ENCODE data around the gene ACTN2. TPM values are rescaled to one million over a fixed set of nuclear protein-coding genes. Genes with fewer than 3 reads are reported as not detected.

Gene ACTN2
- total and polyA plus RNA-seq, 2 experiments from 2014 or later, result 0.17 to 0.57 TPM

DNA sequence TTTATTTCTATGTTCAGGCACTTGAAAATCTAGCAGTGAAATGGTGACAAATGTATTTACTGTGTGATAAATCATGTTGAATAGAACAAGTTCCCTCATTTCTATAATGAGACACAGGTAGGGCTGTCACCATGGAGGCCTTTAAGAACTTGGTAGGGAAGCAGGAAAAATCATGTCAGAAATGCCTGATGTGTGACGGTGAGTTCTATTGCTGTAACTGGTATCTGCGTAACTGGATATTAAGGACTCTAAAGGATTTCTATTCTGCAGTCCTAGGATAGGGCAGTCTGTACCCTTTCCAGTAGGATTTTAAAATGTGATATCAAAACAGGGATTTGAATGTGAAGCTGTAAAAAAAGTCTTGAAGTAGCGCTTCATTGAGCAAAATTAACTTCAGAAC, 15.5 kb downstream of the ACTN2 start:
- Histone ChIP-seq H3K9me2 (replicated peaks; ENCODE audit: insufficient read depth) (no peaks in the 10 kb centered on the region), H3K4me1 (ENCODE audit: insufficient read depth) (no peaks in the 10 kb centered on the region), H4K20me1 (ENCODE audit: insufficient read depth, poor library complexity, severe bottlenecking) (no peaks in the 10 kb centered on the region), H2AFZ (no peak overlapping the region), H3K9me3 (ENCODE audit: low read depth) (no peaks in the 10 kb centered on the region), H3K36me3 (replicated peaks; ENCODE audit: insufficient read depth, low read depth) (no peaks in the 10 kb centered on the region), H3K4me3 (no peak overlapping the region), H3K4me2 (no peak overlapping the region), H3K27me3 (no peaks in the 10 kb centered on the region), H3K79me2 (no peaks in the 10 kb centered on the region), H3K27ac (no peak overlapping the region)
- no peak for DNase-seq (ENCODE audit: low spot score)
- no peak for TF ChIP-seq EZH2 (IDR thresholded peaks at IDR 0.05; ENCODE audit: borderline replicate concordance)
- TF ChIP-seq, protein P1, sequence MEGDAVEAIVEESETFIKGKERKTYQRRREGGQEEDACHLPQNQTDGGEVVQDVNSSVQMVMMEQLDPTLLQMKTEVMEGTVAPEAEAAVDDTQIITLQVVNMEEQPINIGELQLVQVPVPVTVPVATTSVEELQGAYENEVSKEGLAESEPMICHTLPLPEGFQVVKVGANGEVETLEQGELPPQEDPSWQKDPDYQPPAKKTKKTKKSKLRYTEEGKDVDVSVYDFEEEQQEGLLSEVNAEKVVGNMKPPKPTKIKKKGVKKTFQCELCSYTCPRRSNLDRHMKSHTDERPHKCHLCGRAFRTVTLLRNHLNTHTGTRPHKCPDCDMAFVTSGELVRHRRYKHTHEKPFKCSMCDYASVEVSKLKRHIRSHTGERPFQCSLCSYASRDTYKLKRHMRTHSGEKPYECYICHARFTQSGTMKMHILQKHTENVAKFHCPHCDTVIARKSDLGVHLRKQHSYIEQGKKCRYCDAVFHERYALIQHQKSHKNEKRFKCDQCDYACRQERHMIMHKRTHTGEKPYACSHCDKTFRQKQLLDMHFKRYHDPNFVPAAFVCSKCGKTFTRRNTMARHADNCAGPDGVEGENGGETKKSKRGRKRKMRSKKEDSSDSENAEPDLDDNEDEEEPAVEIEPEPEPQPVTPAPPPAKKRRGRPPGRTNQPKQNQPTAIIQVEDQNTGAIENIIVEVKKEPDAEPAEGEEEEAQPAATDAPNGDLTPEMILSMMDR (IDR thresholded peaks at IDR 0.05; ENCODE audit: poor library complexity), result no peak
- TF ChIP-seq EZH2phosphoT487 (IDR thresholded peaks at IDR 0.05; ENCODE audit: low read depth, severe bottlenecking, unreplicated experiment), result no peak
- 86% methylated on average over 3 of the region's 3 CpGs for WGBS (ENCODE audit: low lambda C conversion rate, missing lambda C conversion rate)

DNA sequence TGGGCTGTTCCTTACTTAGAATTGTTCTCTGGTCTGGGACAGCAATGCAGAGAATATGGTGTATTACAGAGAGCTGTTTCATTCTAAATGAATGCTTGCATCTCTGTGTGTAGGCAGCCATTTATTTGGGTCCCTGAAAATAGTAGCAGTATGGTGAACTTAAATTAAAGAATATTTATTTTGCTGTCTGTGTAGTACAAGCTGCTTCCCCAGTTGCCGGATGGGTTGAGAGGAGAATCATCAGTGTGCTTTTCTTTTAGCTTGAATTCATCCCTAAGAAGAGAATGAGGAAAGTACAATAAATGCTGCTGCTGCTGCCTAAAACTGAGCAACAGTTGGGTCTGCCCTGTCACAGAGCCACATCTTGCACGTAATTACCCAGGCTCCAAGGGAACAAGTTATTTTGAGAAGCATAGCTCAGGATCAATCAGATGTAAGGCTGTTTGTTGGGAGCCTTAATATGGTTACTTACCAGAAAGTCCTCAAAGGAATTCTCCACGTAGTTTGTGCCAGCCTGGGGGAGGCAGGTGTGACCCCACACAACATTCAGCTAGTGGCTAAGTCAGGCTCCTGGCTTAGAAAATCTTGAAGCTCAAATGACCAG, 16.6 kb downstream of the ACTN2 start:
- Histone ChIP-seq H3K4me3 (no peak overlapping the region), H3K9me3 (ENCODE audit: low read depth) (no peaks in the 10 kb centered on the region), H3K4me1 (ENCODE audit: insufficient read depth) (no peaks in the 10 kb centered on the region), H4K20me1 (ENCODE audit: insufficient read depth, poor library complexity, severe bottlenecking) (no peaks in the 10 kb centered on the region), H3K27ac (no peak overlapping the region), H3K79me2 (no peaks in the 10 kb centered on the region), H3K4me2 (no peak overlapping the region), H3K36me3 (replicated peaks; ENCODE audit: insufficient read depth, low read depth) (no peaks in the 10 kb centered on the region), H2AFZ (no peak overlapping the region), H3K9me2 (replicated peaks; ENCODE audit: insufficient read depth) (no peaks in the 10 kb centered on the region), H3K27me3 (no peaks in the 10 kb centered on the region)
- DNase-seq (ENCODE audit: low spot score), result no peak
- TF ChIP-seq, protein P1 (IDR thresholded peaks at IDR 0.05; ENCODE audit: poor library complexity), result no peak
- TF ChIP-seq EZH2 (IDR thresholded peaks at IDR 0.05; ENCODE audit: borderline replicate concordance) (no peak), EZH2phosphoT487 (IDR thresholded peaks at IDR 0.05; ENCODE audit: low read depth, severe bottlenecking, unreplicated experiment) (no peak)
- WGBS (ENCODE audit: low lambda C conversion rate, missing lambda C conversion rate), result 80% methylated on average over 3 of the region's 3 CpGs

GRCh38 chr1:236705771-236706170, 19.5 kb downstream of the ACTN2 start:
- Histone ChIP-seq H3K4me1 (ENCODE audit: insufficient read depth) (no peaks in the 10 kb centered on the region), H3K9me3 (ENCODE audit: low read depth) (no peaks in the 10 kb centered on the region), H3K9me2 (replicated peaks; ENCODE audit: insufficient read depth) (no peaks in the 10 kb centered on the region), H3K79me2 (no peaks in the 10 kb centered on the region), H3K27me3 (no peaks in the 10 kb centered on the region), H3K36me3 (replicated peaks; ENCODE audit: insufficient read depth, low read depth) (no peaks in the 10 kb centered on the region), H4K20me1 (ENCODE audit: insufficient read depth, poor library complexity, severe bottlenecking) (no peaks in the 10 kb centered on the region), H3K4me2 (no peak overlapping the region), H3K27ac (no peak overlapping the region), H3K4me3 (no peak overlapping the region), H2AFZ (no peak overlapping the region)
- WGBS (ENCODE audit: low lambda C conversion rate, missing lambda C conversion rate), result 56% methylated on average over 1 of the region's 1 CpG
- TF ChIP-seq, protein P1 (IDR thresholded peaks at IDR 0.05; ENCODE audit: poor library complexity), result no peak
- TF ChIP-seq EZH2 (IDR thresholded peaks at IDR 0.05; ENCODE audit: borderline replicate concordance) (no peak), EZH2phosphoT487 (IDR thresholded peaks at IDR 0.05; ENCODE audit: low read depth, severe bottlenecking, unreplicated experiment) (no peak)
- DNase-seq (ENCODE audit: low spot score), result no peak

Data from hepatocyte (in vitro differentiated cells).